ENCODE measurements around the gene SOCS3.

GRCh38 chr17:78369791-78370381 lies 10.0 kb upstream of the SOCS3 start:
- no peak for TF ChIP-seq CTCF (IDR thresholded peaks at IDR 0.05; ENCODE audit: insufficient read depth, low read depth, low read length)
- no peak for TF ChIP-seq EZH2 (IDR thresholded peaks at IDR 0.05; ENCODE audit: insufficient read depth, low read length)

Measured in astrocyte (in vitro differentiated cells and primary cell).